Stimulated activated memory B cell treated with anti-CD40 and anti-IgM and Interleukin-4, amounts not matched to agents 10 μg/mL and 1 μg/mL and 100 μg/mL, for 72 hours (primary cell): ENCODE results near the gene CRYAA.

Experiments
- ATAC-seq: fragments of 150-1000 bp; cut with Tn5 transposase; 2 replicates; pipeline ENCODE4 v1.10.0; 2021
- H3K27ac Mint-ChIP-seq: one replicate; pipeline ENCODE4 v1.8.0; 2022; ENCODE audit warnings: mild to moderate bottlenecking, mixed read lengths
- H3K27me3 Mint-ChIP-seq: one replicate; pipeline ENCODE4 v1.8.0; 2022; ENCODE audit warnings: mixed read lengths
- H3K36me3 Mint-ChIP-seq: one replicate; pipeline ENCODE4 v1.8.0; 2022; ENCODE audit warnings: mixed read lengths
- H3K4me1 Mint-ChIP-seq: one replicate; pipeline ENCODE4 v1.8.0; 2022; ENCODE audit warnings: mixed read lengths
- H3K4me3 Mint-ChIP-seq: one replicate; pipeline ENCODE4 v1.8.0; 2022; ENCODE audit warnings: mild to moderate bottlenecking, moderate library complexity, mixed read lengths
- H3K9me3 Mint-ChIP-seq: one replicate; pipeline ENCODE4 v1.8.0; 2022; ENCODE audit warnings: mixed read lengths

CRYAA gene

GRCh38 chr21:43207868-43208267 is 39.1 kb downstream of the CRYAA start:
- ATAC-seq: no peak
- peaks cover 8% of the 10 kb centered on the region for H3K36me3 Mint-ChIP-seq
- H3K4me3 Mint-ChIP-seq: no peak overlapping the region
- peaks cover 39% of the 10 kb centered on the region for H3K27me3 Mint-ChIP-seq
- H3K9me3 Mint-ChIP-seq: no peaks in the 10 kb centered on the region
- H3K4me1 Mint-ChIP-seq: peaks cover 9% of the 10 kb centered on the region
- H3K27ac Mint-ChIP-seq: no peak overlapping the region

- ATAC-seq: no peak
- Mint-ChIP-seq H3K27me3 (peaks cover 39% of the 10 kb centered on the region), H3K27ac (no peak overlapping the region), H3K36me3 (no peaks in the 10 kb centered on the region), H3K4me3 (no peak overlapping the region), H3K4me1 (peaks cover 9% of the 10 kb centered on the region), H3K9me3 (no peaks in the 10 kb centered on the region)
Measured at GRCh38 chr21:43208561-43209332, 39.9 kb downstream of the CRYAA start.

- H3K4me1 Mint-ChIP-seq: peaks cover 9% of the 10 kb centered on the region
- H3K27me3 Mint-ChIP-seq: peaks cover 39% of the 10 kb centered on the region
- H3K36me3 Mint-ChIP-seq: no peaks in the 10 kb centered on the region
- H3K4me3 Mint-ChIP-seq: no peak overlapping the region
- no peaks in the 10 kb centered on the region for H3K9me3 Mint-ChIP-seq
- no peak overlapping the region for H3K27ac Mint-ChIP-seq
- no peak for ATAC-seq
Measured at GRCh38 chr21:43209575-43210453, 41.0 kb downstream of the CRYAA start.

GRCh38 chr21:43210454-43211071 is 41.8 kb downstream of the CRYAA start:
- Mint-ChIP-seq H3K4me3 (no peak overlapping the region), H3K36me3 (no peaks in the 10 kb centered on the region), H3K9me3 (no peaks in the 10 kb centered on the region), H3K4me1 (peaks cover 9% of the 10 kb centered on the region), H3K27ac (no peak overlapping the region), H3K27me3 (peaks cover 37% of the 10 kb centered on the region)
- ATAC-seq: no peak

- H3K4me1 Mint-ChIP-seq: peaks cover 9% of the 10 kb centered on the region
- no peak overlapping the region for H3K27ac Mint-ChIP-seq
- ATAC-seq: no peak
- H3K27me3 Mint-ChIP-seq: peaks cover 30% of the 10 kb centered on the region
- H3K36me3 Mint-ChIP-seq: no peaks in the 10 kb centered on the region
- H3K4me3 Mint-ChIP-seq: no peak overlapping the region
- H3K9me3 Mint-ChIP-seq: no peaks in the 10 kb centered on the region
Measured at GRCh38 chr21:43211072-43211759, 42.4 kb downstream of the CRYAA start.

GRCh38 chr21:43211760-43212115 is 42.9 kb downstream of the CRYAA start:
- Mint-ChIP-seq H3K27me3 (peaks cover 25% of the 10 kb centered on the region), H3K36me3 (no peaks in the 10 kb centered on the region), H3K4me1 (peaks cover 9% of the 10 kb centered on the region), H3K27ac (no peak overlapping the region), H3K9me3 (no peaks in the 10 kb centered on the region), H3K4me3 (no peak overlapping the region)
- no peak for ATAC-seq
